HEK293 (cell line): ENCODE measurements around the gene DHRS11.

Source experiments
- EGR2 ChIP-seq: fragments of 450-650 bp; formaldehyde crosslinking; IDR thresholded peaks from 2 replicates; pipeline ENCODE4 v1.5.1; 2016; ENCODE audit warnings: low read depth, missing biosample characterization, missing genetic modification characterization
- GLI4 ChIP-seq: fragments of 450-650 bp; formaldehyde crosslinking; IDR thresholded peaks from 2 replicates; pipeline ENCODE4 v1.5.1; 2016; ENCODE audit warnings: missing biosample characterization, missing genetic modification characterization
- HOXD13 ChIP-seq: sonication (generic); formaldehyde crosslinking; IDR thresholded peaks from 2 replicates; pipeline ENCODE4 v1.8.0; 2022; ENCODE audit warnings: missing genetic modification reagents, borderline replicate concordance
- INSM2 ChIP-seq: fragments of 450-650 bp; formaldehyde crosslinking; IDR thresholded peaks from 2 replicates; pipeline ENCODE4 v1.5.1; 2016; ENCODE audit warnings: missing biosample characterization, missing genetic modification characterization
- MZF1 ChIP-seq: fragments of 450-650 bp; formaldehyde crosslinking; IDR thresholded peaks from 2 replicates; pipeline ENCODE4 v1.5.1; 2017; ENCODE audit warnings: missing biosample characterization, missing genetic modification characterization, borderline replicate concordance
- OSR2 ChIP-seq: fragments of 450-650 bp; formaldehyde crosslinking; IDR thresholded peaks from 2 replicates; pipeline ENCODE4 v1.5.1; 2016; ENCODE audit warnings: missing biosample characterization, missing genetic modification characterization
- PRDM1 ChIP-seq: fragments of 450-650 bp; formaldehyde crosslinking; IDR thresholded peaks from 2 replicates; pipeline ENCODE4; 2016; ENCODE audit warnings: missing biosample characterization, missing genetic modification characterization
- REPIN1 ChIP-seq: fragments of 450-650 bp; formaldehyde crosslinking; IDR thresholded peaks from 2 replicates; pipeline ENCODE4 v1.5.1; 2017; ENCODE audit warnings: missing biosample characterization, missing genetic modification characterization, low read depth
- SALL2 ChIP-seq: fragments of 450-650 bp; formaldehyde crosslinking; IDR thresholded peaks from 2 replicates; pipeline ENCODE4 v1.5.0; 2017; ENCODE audit warnings: missing biosample characterization, mild to moderate bottlenecking, missing genetic modification characterization, borderline replicate concordance
- SCRT2 ChIP-seq: fragments of 450-650 bp; formaldehyde crosslinking; IDR thresholded peaks from 2 replicates; pipeline ENCODE4 v1.5.1; 2016; ENCODE audit warnings: missing biosample characterization, missing genetic modification characterization
- SP7 ChIP-seq: fragments of 450-650 bp; formaldehyde crosslinking; IDR thresholded peaks from 2 replicates; pipeline ENCODE4 v1.5.1; 2016; ENCODE audit warnings: missing biosample characterization, missing genetic modification characterization
- ZBTB20 ChIP-seq: fragments of 450-650 bp; formaldehyde crosslinking; IDR thresholded peaks from 2 replicates; pipeline ENCODE4 v1.5.1; 2016; ENCODE audit warnings: missing biosample characterization, missing genetic modification characterization
- ZBTB26 ChIP-seq: fragments of 450-650 bp; formaldehyde crosslinking; optimal IDR thresholded peaks from 2 replicates; pipeline ENCODE3; 2016; ENCODE audit warnings: missing biosample characterization, mild to moderate bottlenecking, missing genetic modification characterization
- ZBTB44 ChIP-seq: fragments of 450-650 bp; IDR thresholded peaks from 2 replicates; pipeline ENCODE4 v1.5.1; 2018; ENCODE audit warnings: missing biosample characterization, mild to moderate bottlenecking, missing genetic modification characterization
- ZBTB7A ChIP-seq: fragments of 450-650 bp; formaldehyde crosslinking; IDR thresholded peaks from 2 replicates; pipeline ENCODE4 v1.5.1; 2016; ENCODE audit warnings: low read depth, missing biosample characterization, missing genetic modification characterization
- ZFP69B ChIP-seq: fragments of 450-650 bp; formaldehyde crosslinking; IDR thresholded peaks from 2 replicates; pipeline ENCODE4 v1.5.1; 2016; ENCODE audit warnings: missing biosample characterization, missing genetic modification characterization
- ZNF133 ChIP-seq: fragments of 450-650 bp; formaldehyde crosslinking; IDR thresholded peaks from 2 replicates; pipeline ENCODE4 v1.5.1; 2016; ENCODE audit warnings: missing biosample characterization, missing genetic modification characterization
- ZNF24 ChIP-seq: fragments of 450-650 bp; formaldehyde crosslinking; IDR thresholded peaks from 2 replicates; pipeline ENCODE4 v1.5.1; 2016; ENCODE audit warnings: missing biosample characterization, missing genetic modification characterization
- ZNF302 ChIP-seq: fragments of 450-650 bp; formaldehyde crosslinking; IDR thresholded peaks from 2 replicates; pipeline ENCODE4 v1.5.1; 2016; ENCODE audit warnings: missing biosample characterization, missing genetic modification characterization, low read depth
- ZNF391 ChIP-seq: fragments of 450-650 bp; formaldehyde crosslinking; IDR thresholded peaks from 2 replicates; pipeline ENCODE4 v1.5.1; 2016; ENCODE audit warnings: low read depth, missing biosample characterization, missing genetic modification characterization, borderline replicate concordance
- ZNF501 ChIP-seq: fragments of 450-650 bp; formaldehyde crosslinking; IDR thresholded peaks from 2 replicates; pipeline ENCODE4 v1.5.1; 2016; ENCODE audit warnings: missing biosample characterization, missing genetic modification characterization
- ZNF513 ChIP-seq: fragments of 450-650 bp; IDR thresholded peaks from 2 replicates; pipeline ENCODE4 v1.5.1; 2018; ENCODE audit warnings: missing biosample characterization, missing genetic modification characterization
- ZNF558 ChIP-seq: fragments of 450-650 bp; formaldehyde crosslinking; IDR thresholded peaks from 2 replicates; pipeline ENCODE4 v1.5.1; 2016; ENCODE audit warnings: missing biosample characterization, missing genetic modification characterization
- ZNF580 ChIP-seq: fragments of 450-650 bp; formaldehyde crosslinking; IDR thresholded peaks from 2 replicates; pipeline ENCODE4 v1.5.1; 2016; ENCODE audit warnings: missing biosample characterization, missing genetic modification characterization
- ZNF645 ChIP-seq: fragments of 450-650 bp; formaldehyde crosslinking; IDR thresholded peaks from 2 replicates; pipeline ENCODE4; 2016; ENCODE audit warnings: missing biosample characterization, missing genetic modification characterization
- ZNF692 ChIP-seq: fragments of 450-650 bp; formaldehyde crosslinking; IDR thresholded peaks from 2 replicates; pipeline ENCODE4 v1.5.1; 2016; ENCODE audit warnings: missing biosample characterization, missing genetic modification characterization
- ZNF776 ChIP-seq: fragments of 450-650 bp; formaldehyde crosslinking; IDR thresholded peaks from 2 replicates; pipeline ENCODE4 v1.5.0; 2017; ENCODE audit warnings: missing biosample characterization, missing genetic modification characterization, borderline replicate concordance
- ZSCAN18 ChIP-seq: fragments of 450-650 bp; formaldehyde crosslinking; IDR thresholded peaks from 2 replicates; pipeline ENCODE4 v1.5.1; 2016; ENCODE audit warnings: missing biosample characterization, missing genetic modification characterization

The DHRS11 gene

GRCh38 chr17:36545465-36546417 lies 45.9 kb upstream of the DHRS11 start (continued):
- TF ChIP-seq ZNF133 (tag by site-specific recombination): no peak
- peak; percentile 45; the same call in 1 of the 2 replicates for TF ChIP-seq ZBTB7A (tag by site-specific recombination)
- peak; percentile 54; the same call in 1 of the 2 replicates for TF ChIP-seq ZNF24 (tag by site-specific recombination)
- TF ChIP-seq ZNF501: peak; percentile 96
- peak; percentile 67 for TF ChIP-seq OSR2 (tag by site-specific recombination)
- TF ChIP-seq EGR2 (tag by site-specific recombination): peak; percentile 38; the same call in 1 of the 2 replicates
- no peak for TF ChIP-seq ZNF776 (tag by site-specific recombination)
- peak; percentile 66 for TF ChIP-seq SP7 (tag by site-specific recombination)
- TF ChIP-seq MZF1 (tag by site-specific recombination): no peak
- peak; percentile 87 for TF ChIP-seq ZBTB44
- TF ChIP-seq HOXD13 (CRISPR knock-in tag): no peak; the same call in 1 of the 2 replicates
- peak; percentile 89 for TF ChIP-seq GLI4 (tag by site-specific recombination)
- TF ChIP-seq ZNF302 (tag by site-specific recombination): no peak
- TF ChIP-seq ZNF391: peak; percentile 69; the same call in 1 of the 2 replicates
- peak; percentile 94 for TF ChIP-seq ZNF692 (tag by site-specific recombination)
- peak; percentile 80 for TF ChIP-seq SCRT2
- TF ChIP-seq ZNF645: no peak
- TF ChIP-seq ZNF558 (tag by site-specific recombination): no peak
- peak; percentile 56; the same call in 1 of the 2 replicates for TF ChIP-seq INSM2 (tag by site-specific recombination)
- 0 out of 2 replicates have a peak, but pooled peaks have one; percentile 7 for TF ChIP-seq ZSCAN18
- TF ChIP-seq ZBTB26: peak; percentile 92
- TF ChIP-seq PRDM1 (tag by site-specific recombination): 0 out of 2 replicates have a peak, but pooled peaks have one; percentile 18
- TF ChIP-seq ZNF513: no peak
- TF ChIP-seq ZNF580 (tag by site-specific recombination): 0 out of 2 replicates have a peak, but pooled peaks have one; percentile 13
- peak; percentile 81 for TF ChIP-seq ZBTB20
- no peak for TF ChIP-seq SALL2 (tag by site-specific recombination)
- 0 out of 2 replicates have a peak, but pooled peaks have one; percentile 16 for TF ChIP-seq REPIN1
- peak; percentile 94 for TF ChIP-seq ZFP69B
